Mesendoderm (in vitro differentiated cells): ENCODE results near the gene SGPP1. TPM values are rescaled to one million over a fixed set of nuclear protein-coding genes. Genes with fewer than 3 reads are reported as not detected.
"Not testable (repeated sequence)": the region's sequence is repeated elsewhere in the genome, so short reads cannot be mapped to it uniquely, and the experiment has no call there.

ENCODE experiments used
- DNase-seq: peaks from one replicate; pipeline ENCODE4 v3.0.0; 2013
- H2AK5ac ChIP-seq: 2 replicates; pipeline ENCODE4 v1.6.1; 2013; ENCODE audit warnings: low read length, inconsistent platforms
- H2BK120ac ChIP-seq: 2 replicates; pipeline ENCODE4 v1.6.1; 2013; ENCODE audit warnings: low read depth, mild to moderate bottlenecking, low read length, moderate library complexity, mixed read lengths
- H2BK15ac ChIP-seq: replicated peaks from 2 replicates; pipeline ENCODE4 v1.6.1; 2013; ENCODE audit warnings: low read depth, mild to moderate bottlenecking, moderate library complexity
- H2BK5ac ChIP-seq: 2 replicates; pipeline ENCODE4 v1.6.1; 2013; ENCODE audit warnings: low read length, inconsistent platforms
- H3K18ac ChIP-seq: 2 replicates; pipeline ENCODE4 v1.6.1; 2013; ENCODE audit warnings: mild to moderate bottlenecking, low read length, mixed read lengths
- H3K23ac ChIP-seq: one replicate; pipeline ENCODE4 v1.6.1; 2013; ENCODE audit warnings: low read length
- H3K27ac ChIP-seq: 2 replicates; pipeline ENCODE4 v1.5.1; 2013; ENCODE audit warnings: low read depth, mild to moderate bottlenecking, inconsistent platforms, low read length, moderate library complexity
- H3K27me3 ChIP-seq: 2 replicates; pipeline ENCODE4 v1.6.1; 2013; ENCODE audit warnings: low read length, control low read depth, mild to moderate bottlenecking, inconsistent platforms; ENCODE audit not compliant: insufficient read depth, poor library complexity
- H3K36me3 ChIP-seq: 2 replicates; pipeline ENCODE4 v1.6.1; 2013; ENCODE audit warnings: low read length, inconsistent platforms; ENCODE audit not compliant: control insufficient read depth, insufficient read depth
- H3K4ac ChIP-seq: one replicate; pipeline ENCODE4 v1.6.1; 2013; ENCODE audit warnings: low read depth, mild to moderate bottlenecking, low read length, moderate library complexity
- H3K4me1 ChIP-seq: 2 replicates; pipeline ENCODE4 v1.6.1; 2013; ENCODE audit warnings: low read depth, low read length, inconsistent platforms; ENCODE audit not compliant: control insufficient read depth
- H3K4me2 ChIP-seq: 2 replicates; pipeline ENCODE4 v1.6.1; 2013; ENCODE audit warnings: low read length
- H3K4me3 ChIP-seq: 2 replicates; pipeline ENCODE4 v1.5.1; 2013; ENCODE audit warnings: mild to moderate bottlenecking, low read length
- H3K56ac ChIP-seq: one replicate; pipeline ENCODE4 v1.6.1; 2013; ENCODE audit warnings: low read length
- H3K79me1 ChIP-seq: 2 replicates; pipeline ENCODE4 v1.6.1; 2013; ENCODE audit warnings: low read length, inconsistent platforms
- H3K79me2 ChIP-seq: 2 replicates; pipeline ENCODE4 v1.6.1; 2013; ENCODE audit warnings: mild to moderate bottlenecking, low read length; ENCODE audit not compliant: control insufficient read depth, insufficient read depth
- H3K9ac ChIP-seq: 2 replicates; pipeline ENCODE4 v1.6.1; 2013; ENCODE audit warnings: low read length, inconsistent platforms
- H4K5ac ChIP-seq: one replicate; pipeline ENCODE4 v1.6.1; 2013; ENCODE audit warnings: low read length
- H4K8ac ChIP-seq: one replicate; pipeline ENCODE4 v1.6.1; 2013; ENCODE audit warnings: low read depth, mild to moderate bottlenecking, control low read depth, low read length, moderate library complexity
- WGBS: extraction: QIAGEN DNeasy Blood & Tissue Kit; methylation state at CpG from one replicate; pipeline ENCODE4 v1.1.7; 2013; ENCODE audit warnings: low lambda C conversion rate, missing lambda C conversion rate; ENCODE audit not compliant: insufficient coverage; ENCODE audit errors: extremely low coverage; 5-methylcytosine and 5-hydroxymethylcytosine counted together
- small RNA-seq: library from polyadenylated mRNA; stranded (forward); fragments of <200 nt; extraction: miRNeasy Mini kit (QIAGEN cat#:217004); gene quantifications from one replicate; pipeline ENCODE3, GENCODE V24; 2013; ENCODE audit not compliant: insufficient read depth

SGPP1 gene

GRCh38 chr14:63638493-63638892 lies 89.4 kb downstream of the SGPP1 start:
- DNase-seq = no peak
- Histone ChIP-seq H3K18ac (no peak overlapping the region), H2AK5ac (no peak overlapping the region), H3K4ac (no peak overlapping the region), H2BK15ac (no peak overlapping the region), H3K56ac (no peak overlapping the region), H3K9ac (no peak overlapping the region), H4K8ac (no peak overlapping the region), H4K5ac (no peak overlapping the region), H3K4me1 (no peaks in the 10 kb centered on the region), H3K4me2 (no peak overlapping the region), H3K27ac (no peak overlapping the region), H3K79me2 (peaks cover 39% of the 10 kb centered on the region), H2BK120ac (no peak overlapping the region), H3K23ac (no peak overlapping the region), H2BK5ac (no peak overlapping the region), H3K27me3 (no peaks in the 10 kb centered on the region), H3K36me3 (no peaks in the 10 kb centered on the region), H3K4me3 (no peak overlapping the region), H3K79me1 (peaks cover 1% of the 10 kb centered on the region)
- WGBS = no CpG with 5 or more reads among the region's 1 CpG

- not testable (repeated sequence) for H3K9ac ChIP-seq, H3K27me3 ChIP-seq, DNase-seq, H3K18ac ChIP-seq, H4K8ac ChIP-seq, H3K4ac ChIP-seq, H3K56ac ChIP-seq, H3K27ac ChIP-seq, H3K4me3 ChIP-seq, H3K4me2 ChIP-seq, H3K36me3 ChIP-seq, H3K79me1 ChIP-seq, H3K4me1 ChIP-seq, H4K5ac ChIP-seq, H3K23ac ChIP-seq, H2BK15ac ChIP-seq, H2BK5ac ChIP-seq, H2AK5ac ChIP-seq, H2BK120ac ChIP-seq
- peaks cover 54% of the 10 kb centered on the region for H3K79me2 ChIP-seq
- WGBS = no CpG with 5 or more reads among the region's 4 CpGs
Observed at GRCh38 chr14:63636094-63636635, 91.7 kb downstream of the SGPP1 start.

Small RNAs within 50 kb of the gene (small RNA-seq; reads per million reads assigned to genes)
- gene AL161670.1 (not detected), gene RF00012 (not detected), gene RNU7-116P (not detected)
